Measurements from ENCODE around the gene CERS4. TPM values are rescaled to one million over a fixed set of nuclear protein-coding genes. Genes with fewer than 3 reads are reported as not detected.

CERS4 gene
- total and polyA plus RNA-seq, 2 of the 8 experiments (the other 6 are each of a cell fraction or from before 2014, with no cell fraction given): 88.2 to 179 TPM

DNA sequence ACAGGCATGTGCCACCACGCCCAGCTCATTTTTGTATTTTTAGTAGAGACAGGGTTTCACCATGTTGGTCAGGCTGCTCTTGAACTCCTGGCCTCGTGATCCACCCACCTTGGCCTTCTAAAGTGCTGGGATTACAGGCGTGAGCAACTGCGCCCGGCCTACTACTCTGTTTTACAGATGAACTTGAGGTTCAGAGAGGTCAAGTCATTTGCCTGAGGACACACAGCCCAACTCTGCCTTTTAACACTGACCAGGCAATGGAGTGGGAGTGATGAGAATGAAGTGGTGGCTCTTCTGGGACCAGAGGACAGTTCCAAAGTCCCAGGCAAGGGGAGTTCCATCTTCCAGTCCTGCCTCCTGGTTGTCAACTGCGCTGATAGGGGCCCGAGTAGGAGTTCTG lies 41.4 kb downstream of the CERS4 start:
- Histone ChIP-seq H4K20me1 (replicated peaks in 1 of 2; ENCODE audit: control insufficient read depth in 1 of 2, insufficient read depth in 2 of 2, low read length in 2 of 2) (peaks cover 0 to 19% of the 10 kb centered on the region in 2 experiments), H2BK20ac (ENCODE audit: low read length) (no peak overlapping the region), H2BK5ac (ENCODE audit: low read depth, low read length) (no peak overlapping the region), H2AK5ac (ENCODE audit: low read depth, low read length) (no peak overlapping the region), H3K9me3 (ENCODE audit: insufficient read depth in 2 of 2, low read depth in 1 of 2, low read length in 1 of 2) (no peaks in the 10 kb centered on the region), H3K4me2 (ENCODE audit: insufficient read depth in 1 of 2, low read depth in 2 of 2, low read length in 2 of 2) (no peak overlapping the region), H3K4me1 (replicated peaks in 1 of 4; ENCODE audit: control insufficient read depth in 3 of 4, insufficient read depth in 4 of 4, low read length in 3 of 4) (peaks cover 0 to 2% (median 0%) of the 10 kb centered on the region in 4 experiments; a peak in 1 of 7 replicates), H3K4ac (replicated peaks; ENCODE audit: insufficient read length, low read depth, low read length) (no peak overlapping the region), H3K36me3 (ENCODE audit: control insufficient read depth in 2 of 4, insufficient read depth in 4 of 4, low read length in 3 of 4) (peaks cover 0 to 8% (median 3%) of the 10 kb centered on the region in 4 experiments; a peak in 4 of 8 replicates), H3K27me3 (replicated peaks in 1 of 4; ENCODE audit: control insufficient read depth in 3 of 4, extremely low read depth in 1 of 4, insufficient read depth in 3 of 4, low read length in 3 of 4) (no peaks in the 10 kb centered on the region), H2AFZ (ENCODE audit: low read length) (no peak overlapping the region), H3K18ac (ENCODE audit: extremely low read depth, low read length) (no peak overlapping the region), H3K9ac (replicated peaks in 1 of 4; ENCODE audit: extremely low read depth in 1 of 4, low read depth in 3 of 4, low read length in 3 of 4) (no peak overlapping the region), H3K27ac (ENCODE audit: low read depth, low read length) (no peak overlapping the region), H2BK15ac (ENCODE audit: low read length) (no peak overlapping the region), H4K5ac (ENCODE audit: insufficient read length, low read depth, low read length) (no peak overlapping the region), H3K79me1 (ENCODE audit: low read depth, low read length) (no peaks in the 10 kb centered on the region; the same call in 1 of the 2 replicates), H3K56ac (replicated peaks; ENCODE audit: insufficient read length, low read depth, low read length) (no peak overlapping the region), H3K23me2 (ENCODE audit: low read depth, low read length) (peaks cover 11% of the 10 kb centered on the region), H2BK12ac (ENCODE audit: low read depth, low read length) (no peak overlapping the region), H4K8ac (ENCODE audit: extremely low read depth, insufficient read depth, low read length) (no peak overlapping the region), H4K91ac (replicated peaks; ENCODE audit: insufficient read length, low read length) (no peak overlapping the region), H3K79me2 (ENCODE audit: control insufficient read depth in 1 of 2, insufficient read depth in 2 of 2, low read length in 2 of 2) (peaks cover 0 to 4% of the 10 kb centered on the region in 2 experiments; a peak in 1 of 4 replicates), H3K4me3 (ENCODE audit: extremely low read depth in 1 of 4, insufficient read depth in 2 of 4, low read depth in 3 of 4, low read length in 4 of 4) (no peak overlapping the region), H3K23ac (ENCODE audit: insufficient read length) (no peak overlapping the region), H3K14ac (ENCODE audit: insufficient read length) (no peak overlapping the region), H2BK120ac (replicated peaks; ENCODE audit: low read depth, low read length) (no peak overlapping the region)
- DNase-seq (ENCODE audit: low read depth in 1 of 2, low spot score in 2 of 2) (no peak), FAIRE-seq (no peak)
- ChIA-PET POLR2A (ENCODE audit: partially characterized antibody) (interaction anchor here (2.4 to 2.9 kb wide), 2 partner anchors 8 to 11 kb away, joined by 9 to 15 read pairs; no protein-coding TSS in a partner anchor), CTCF (ENCODE audit: partially characterized antibody) (interaction anchor here (0.9 to 3.6 kb wide), 10 partner anchors 9 to 280 kb away, joined by 3 to 25 read pairs (median 8); no protein-coding TSS in a partner anchor)
- no peak for TF ChIP-seq CTBP2 (IDR thresholded peaks at IDR 0.05; ENCODE audit: borderline replicate concordance, insufficient read depth, insufficient read length, low read length)
- TF ChIP-seq SRF (IDR thresholded peaks at IDR 0.05; ENCODE audit: low read depth, low read length): no peak
- TF ChIP-seq JUN (IDR thresholded peaks at IDR 0.05; ENCODE audit: low read depth, low read length): no peak
- TF ChIP-seq POU5F1 (IDR thresholded peaks at IDR 0.05; ENCODE audit: low read depth, low read length): no peak
- TF ChIP-seq POLR2AphosphoS5 (IDR thresholded peaks at IDR 0.05; ENCODE audit: low read depth, low read length): no peak
- no peak for TF ChIP-seq KDM5A (IDR thresholded peaks at IDR 0.05; ENCODE audit: low read length)
- TF ChIP-seq TEAD4 (IDR thresholded peaks at IDR 0.05; ENCODE audit: low read depth, low read length): no peak
- TF ChIP-seq SAP30 (IDR thresholded peaks at IDR 0.05; ENCODE audit: insufficient read depth, insufficient replicate concordance, low read length): no peak
- no peak; the same call in 1 of the 2 replicates for TF ChIP-seq KDM1A (IDR thresholded peaks at IDR 0.05; ENCODE audit: borderline replicate concordance, low read length)
- WGBS, 2 experiments (ENCODE audit: extremely low coverage in 1 of 2, insufficient coverage in 1 of 2, insufficient read length in 1 of 2, insufficient replicate concordance in 2 of 2, low coverage in 1 of 2, low lambda C conversion rate in 2 of 2, missing lambda C conversion rate in 1 of 2): 91% methylated on average over 7 of the region's 7 CpGs; no CpG with 5 or more reads in 1 of the 2 experiments
